Heart right ventricle (tissue), 16 donors: Measurements from ENCODE around the gene NTN3. TPM values are rescaled to one million over a fixed set of nuclear protein-coding genes. Genes with fewer than 3 reads are reported as not detected.
A peak's percentile ranks its signal among the peaks of the same experiment; 100 is the strongest.

Experiments used
- ATAC-seq, 8 donors: fragments of 200-7000 bp; cut with Tn5 transposase; one replicate each; pipeline ENCODE4 v1.9.1; 2020; ENCODE audit warnings: mild to moderate bottlenecking in 8 of 8, moderate library complexity in 8 of 8, moderate number of reproducible peaks in 1 of 8
- DNase-seq, 2 donors: peaks; one replicate each; pipeline ENCODE4 v3.0.0-alpha.2; 2020
- H3K27ac ChIP-seq, 10 donors: fragments of 200-600 bp; sonication (generic) in 2 of 10; one replicate each; pipeline versions ENCODE4 v1.5.0 to v1.8.0; 2020 to 2022; ENCODE audit warnings: mild to moderate bottlenecking in 3 of 10
- H3K27me3 ChIP-seq, 7 donors: fragments of 200-600 bp; one replicate each; pipeline ENCODE4 v1.8.0; 2021 to 2022; ENCODE audit warnings: mild to moderate bottlenecking in 2 of 7
- H3K36me3 ChIP-seq, 9 donors: fragments of 200-600 bp; sonication (generic) in 1 of 9; one replicate each; pipeline versions ENCODE4 v1.5.0 to v1.8.0; 2020 to 2022; ENCODE audit warnings: mild to moderate bottlenecking in 2 of 9
- H3K4me1 ChIP-seq, 9 donors: fragments of 200-600 bp; sonication (generic) in 1 of 9; one replicate each; pipeline versions ENCODE4 v1.5.0 to v1.8.0; 2020 to 2022; ENCODE audit warnings: mild to moderate bottlenecking in 4 of 9
- H3K4me3 ChIP-seq, 10 donors: fragments of 200-600 bp; sonication (generic) in 2 of 10; one replicate each; pipeline versions ENCODE4 v1.5.0 to v1.8.0; 2020 to 2022; ENCODE audit warnings: mild to moderate bottlenecking in 7 of 10, moderate library complexity in 2 of 10
- H3K9me3 ChIP-seq, 11 donors: fragments of 200-600 bp in 10 of 11; sonication (generic) in 2 of 11; one replicate each; pipeline versions ENCODE4 v1.5.0 to v1.8.0; 2013 to 2022; ENCODE audit warnings: mild to moderate bottlenecking in 2 of 11, control low read depth in 1 of 11, moderate library complexity in 1 of 11
- CTCF ChIP-seq, 9 donors: fragments of 200-600 bp; sonication (generic) in 2 of 9; IDR thresholded peaks; one replicate each; pipeline versions ENCODE4 v1.5.0 to v1.8.0; 2021 to 2022; ENCODE audit warnings: antibody characterized with exemption in 9 of 9, mild to moderate bottlenecking in 5 of 9, moderate library complexity in 1 of 9
- WGBS, 2 donors: extraction: QIAGEN DNeasy Blood & Tissue Kit; methylation state at CpG; one replicate each; pipeline ENCODE4 v1.1.7; 2013; ENCODE audit warnings: inconsistent platforms in 1 of 2; 5-methylcytosine and 5-hydroxymethylcytosine counted together
- intact Hi-C, 10 donors: fragments of 100-400 bp; cut with DNase I; formaldehyde crosslinking; loops; one replicate each; pipeline versions ENCODE4 v1.11.1 to v1.14.2; 2022
- long read RNA-seq, 3 donors: library from polyadenylated mRNA; unstranded; transcript quantifications; one replicate each; pipeline ENCODE4 v2.0.0, GENCODE V29; 2020 to 2021
- polyA plus RNA-seq, 2 donors: library from polyadenylated mRNA; stranded (reverse); fragments of 200-250 nt; gene quantifications; one replicate each; pipeline ENCODE4 v1.2.3, GENCODE V29; 2013
- total RNA-seq, 10 donors: library from RNA; stranded (reverse); fragmentation: NEBNext Ultra II Directional in 3 of 10; extraction: Animal tissue kit (Norgen Biotek cat#: 25700) in 3 of 10; gene quantifications; one replicate each; pipeline versions ENCODE4 v1.2.1 to v1.2.4, GENCODE V29; 2021 to 2023
- donor health status: Arrhythmogenic right ventricular cardiomyopathy.
- donor health status: ischemic (EF 13 %, LVEDD 7.1; RV severe dilation, severe dysfunction).
- donor health status: healthy with polysubstance abuse.
- donor health status: DM: no; HTN: yes; CAD: no.
- donor health status: DM: no; HTN: no; CAD: no.
- donor health status: ischemic (EF 25% LVEDD 6.9; RV normal size, moderate dysfunction).
- donor health status: ischemic (EF 25% LVEDD 5.7; RV mildly dilated, moderate dysfunction).
- donor health status: healthy.
- donor health status: DM: yes; HTN: yes; CAD: no.
- donor health status: Ischemic cardiomyopathy.
- donor health status: ischemic (EF 35%, LVEDD 5.7; RV mildly dilated, moderate dysfunction).
- donor health status: nonischemic (EF 11% LVEDD 7.7; RV severe dilation, severe dysfunction).
- donor health status: DM: yes; HTN: yes; CAD: no.
- donor health status: PGD.
- donor health status: ischemic (EF 29% LVEDD 5.4; RV normal size, mild dysfunction).
- donor health status: nonischemic (EF 23%, LVEDD 6.1; RV moderate dilation, normal function).

Gene NTN3
- under 1 TPM in 3 of 10 donors, not detected in 7; 0.12 to 0.18 (median 0.17) TPM for total RNA-seq
- not detected for polyA plus RNA-seq
- long read RNA-seq, donor 1 = 0 reads
- long read RNA-seq, donor 2 = 0 reads
- long read RNA-seq, donor 3 = 0 reads

DNA sequence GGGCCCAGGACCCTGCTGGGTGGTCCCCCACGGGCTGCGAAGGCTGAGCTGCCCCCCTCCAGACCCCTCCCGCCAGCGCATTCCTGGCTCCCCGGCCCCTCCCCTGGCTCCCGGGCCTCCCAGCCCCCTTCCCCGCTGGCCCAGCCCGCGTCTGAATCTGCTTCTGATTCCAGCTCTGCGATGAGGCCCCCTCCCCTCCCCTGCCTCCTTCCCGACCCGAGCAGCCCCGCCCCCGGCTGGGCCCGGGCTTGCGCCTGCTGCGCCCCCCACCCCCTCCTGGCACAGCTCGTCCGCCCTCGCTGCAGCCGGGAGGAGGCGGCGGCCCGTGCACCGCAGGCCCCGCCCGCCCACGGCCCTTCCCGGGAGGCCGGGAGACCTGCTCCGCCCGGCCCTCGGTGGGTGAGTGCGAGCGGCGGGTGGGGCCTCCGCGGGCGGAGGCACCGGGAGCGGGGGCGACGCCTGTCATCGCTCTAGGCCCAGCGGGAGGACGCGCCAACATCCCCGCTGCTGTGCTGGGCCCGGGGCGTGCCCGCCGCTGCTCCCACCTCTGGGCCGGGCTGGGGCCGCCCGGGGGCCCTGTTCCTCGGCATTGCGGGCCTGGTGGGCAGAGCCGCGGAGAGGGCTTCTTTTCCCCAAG lies at the start of gene NTN3:
NTN3 (plus strand) TSS at position 282 of the 637 bp plus-strand sequence. CDS start 405 bp downstream, outside the sequence.
- 1% methylated on average over 35 to 59 of the region's 59 CpGs for WGBS, 2 donors
- peaks cover 27 to 70% (median 61%) of the 10 kb centered on the region in 9 donors for H3K4me1 ChIP-seq

DNA sequence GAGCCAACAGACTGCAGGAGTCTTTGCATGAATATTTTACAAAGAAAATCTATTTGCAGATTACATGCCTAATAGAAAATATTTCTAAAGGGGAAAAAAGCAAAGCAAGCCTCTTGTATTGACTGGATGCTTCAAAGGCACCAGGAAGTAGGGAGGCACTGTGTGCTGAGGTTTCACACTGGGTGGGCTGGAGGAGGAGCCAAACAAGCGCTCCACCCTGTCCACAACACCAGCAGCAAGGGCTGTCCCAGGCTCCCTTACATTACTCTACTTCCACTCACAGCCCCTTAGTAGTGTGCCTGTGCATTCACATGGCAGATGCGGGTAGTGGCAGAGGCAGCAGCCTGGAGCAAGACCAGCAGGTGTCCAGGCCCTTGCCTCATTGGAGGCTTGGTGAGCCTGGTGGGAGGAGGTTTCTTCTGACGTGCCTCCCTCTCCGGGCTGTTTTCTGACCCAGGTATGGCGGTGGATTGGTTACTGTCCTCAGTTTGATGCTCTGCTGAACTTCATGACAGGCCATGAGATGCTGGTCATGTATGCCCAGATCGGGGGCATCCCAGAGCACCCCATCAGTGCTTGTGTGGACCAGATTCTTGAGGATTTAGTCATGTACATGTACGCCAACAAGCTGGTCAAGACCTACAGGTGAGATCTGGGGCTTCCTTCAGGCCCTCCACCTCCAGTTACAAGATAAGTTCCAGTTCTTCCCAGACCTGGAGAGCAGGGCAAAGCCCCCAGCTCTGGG lies 48.8 kb upstream of the NTN3 start:
- H3K27ac ChIP-seq = no peak overlapping the region
- no peaks in the 10 kb centered on the region for H3K9me3 ChIP-seq
- H3K4me3 ChIP-seq = no peak overlapping the region
- DNase-seq = no peak
- H3K27me3 ChIP-seq = peaks cover 0 to 4% (median 0%) of the 10 kb centered on the region in 7 donors
- peaks cover 0 to 5% (median 0%) of the 10 kb centered on the region in 9 donors for H3K4me1 ChIP-seq
- intact Hi-C loops = loop anchor here in 8 of 10 donors (2.0 to 10.0 kb wide), 4 partner anchors 77 to 83 kb away; partner anchors contain the start of gene ABCA3 (in 7 of the 8)
- H3K36me3 ChIP-seq = no peaks in the 10 kb centered on the region
- no peak for TF ChIP-seq CTCF (IDR thresholded peaks at IDR 0.05)
- WGBS, 2 donors = 84 to 89% methylated on average over 7 of the region's 7 CpGs
- peak in 1 of 8 donors; percentile 12 for ATAC-seq

More for the DNA sequence above, at the start of gene NTN3:
- ATAC-seq (no peak), DNase-seq (no peak)
- Histone ChIP-seq H3K4me3 (peak within 1 kb of the TSS in 8 of 10 donors; percentile 2 to 39 (median 26)), H3K36me3 (no peaks in the 10 kb centered on the region), H3K27me3 (peaks cover 11 to 67% (median 42%) of the 10 kb centered on the region in 7 donors), H3K9me3 (no peaks in the 10 kb centered on the region), H3K27ac (no peak within 1 kb of the TSS)
- intact Hi-C loops = no loop called here
- no peak for TF ChIP-seq CTCF (IDR thresholded peaks at IDR 0.05)

DNA sequence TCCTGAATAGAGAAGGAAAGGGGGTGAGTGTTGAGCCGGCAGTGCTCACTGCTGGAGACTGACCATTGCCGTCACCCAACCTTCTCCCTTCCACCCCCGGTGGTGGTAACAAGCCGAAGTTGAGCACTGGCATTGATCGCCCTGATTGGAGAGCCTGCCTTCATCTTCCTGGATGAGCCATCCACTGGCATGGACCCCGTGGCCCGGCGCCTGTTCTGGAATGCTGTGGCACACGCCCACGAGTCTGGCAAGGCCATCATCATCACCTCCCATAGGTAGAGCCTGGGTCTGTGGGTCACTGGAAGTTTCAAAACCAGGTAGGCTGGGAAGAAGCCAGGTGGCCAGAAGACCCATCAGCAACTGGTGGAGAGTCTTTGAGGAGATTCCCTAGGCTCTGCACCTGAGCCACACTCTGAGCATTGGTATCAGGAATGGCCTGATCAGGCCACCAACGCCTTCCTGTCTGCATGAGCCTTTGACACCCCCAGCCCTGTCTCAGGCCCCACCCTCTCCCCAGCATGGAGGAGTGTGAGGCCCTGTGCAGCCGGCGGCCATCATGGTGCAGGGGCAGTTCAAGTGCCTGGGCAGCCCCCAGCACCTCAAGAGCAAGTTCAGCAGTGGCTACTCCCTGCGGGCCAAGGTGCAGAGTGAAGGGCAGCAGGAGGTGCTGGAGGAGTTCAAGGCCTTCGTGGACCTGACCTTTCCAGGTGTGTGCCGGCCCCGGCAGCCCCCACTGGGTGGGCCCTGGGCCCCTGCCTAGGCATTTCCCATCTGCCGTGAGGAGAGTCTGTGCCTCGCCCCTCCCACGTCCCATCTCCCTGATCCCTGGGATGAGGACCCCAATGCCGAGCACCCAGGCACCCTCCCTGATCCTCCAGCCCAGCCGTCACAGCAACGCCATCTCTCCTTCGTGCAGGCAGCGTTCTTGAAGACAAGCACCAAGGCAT lies 46.8 kb upstream of the NTN3 start:
- no peaks in the 10 kb centered on the region for H3K9me3 ChIP-seq
- peaks cover 0 to 10% (median 7%) of the 10 kb centered on the region in 9 donors for H3K4me1 ChIP-seq
- H3K27me3 ChIP-seq = no peaks in the 10 kb centered on the region
- TF ChIP-seq CTCF (IDR thresholded peaks at IDR 0.05) = no peak
- 91 to 92% methylated on average over 24 to 25 of the region's 25 CpGs for WGBS, 2 donors
- H3K36me3 ChIP-seq = no peaks in the 10 kb centered on the region
- DNase-seq (no peak), ATAC-seq (no peak)
- no peak overlapping the region for H3K4me3 ChIP-seq
- H3K27ac ChIP-seq = no peak overlapping the region
- intact Hi-C loops = loop anchor here in 8 of 10 donors (5.0 to 10.0 kb wide), 6 partner anchors 73 to 157 kb away; partner anchors contain the start of genes ABCA3 (in 7 of the 8) and RNPS1 (in 1 of the 8)
